ENCODE data around the gene UNC50.

DNA sequence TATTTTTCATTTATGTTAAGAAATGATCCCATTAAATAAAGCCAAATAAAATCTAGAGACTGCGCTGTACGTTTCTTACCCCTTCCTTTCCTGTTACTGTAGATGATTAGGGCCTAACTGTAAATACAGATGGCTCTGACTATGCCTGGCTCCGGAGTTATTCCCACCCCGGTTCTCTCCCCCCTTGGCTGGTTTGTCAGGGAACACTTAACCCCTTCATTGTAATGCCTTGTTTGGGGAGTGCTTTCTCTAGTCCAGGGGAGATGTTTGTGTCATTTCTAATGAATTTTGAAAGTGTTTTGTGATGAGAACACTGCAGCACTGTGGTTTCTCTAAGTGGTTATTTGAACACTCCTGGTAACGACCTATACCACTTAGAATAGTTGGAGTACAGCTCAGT is 8.8 kb downstream of the UNC50 start:
- TF ChIP-seq, protein P1, sequence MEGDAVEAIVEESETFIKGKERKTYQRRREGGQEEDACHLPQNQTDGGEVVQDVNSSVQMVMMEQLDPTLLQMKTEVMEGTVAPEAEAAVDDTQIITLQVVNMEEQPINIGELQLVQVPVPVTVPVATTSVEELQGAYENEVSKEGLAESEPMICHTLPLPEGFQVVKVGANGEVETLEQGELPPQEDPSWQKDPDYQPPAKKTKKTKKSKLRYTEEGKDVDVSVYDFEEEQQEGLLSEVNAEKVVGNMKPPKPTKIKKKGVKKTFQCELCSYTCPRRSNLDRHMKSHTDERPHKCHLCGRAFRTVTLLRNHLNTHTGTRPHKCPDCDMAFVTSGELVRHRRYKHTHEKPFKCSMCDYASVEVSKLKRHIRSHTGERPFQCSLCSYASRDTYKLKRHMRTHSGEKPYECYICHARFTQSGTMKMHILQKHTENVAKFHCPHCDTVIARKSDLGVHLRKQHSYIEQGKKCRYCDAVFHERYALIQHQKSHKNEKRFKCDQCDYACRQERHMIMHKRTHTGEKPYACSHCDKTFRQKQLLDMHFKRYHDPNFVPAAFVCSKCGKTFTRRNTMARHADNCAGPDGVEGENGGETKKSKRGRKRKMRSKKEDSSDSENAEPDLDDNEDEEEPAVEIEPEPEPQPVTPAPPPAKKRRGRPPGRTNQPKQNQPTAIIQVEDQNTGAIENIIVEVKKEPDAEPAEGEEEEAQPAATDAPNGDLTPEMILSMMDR (IDR thresholded peaks at IDR 0.05): no peak
- TF ChIP-seq EP300 (IDR thresholded peaks at IDR 0.05) (no peak), POLR2A (IDR thresholded peaks at IDR 0.05) (no peak)

All from gastroesophageal sphincter (tissue), 3 donors.